IMR-90 (cell line): Measurements from ENCODE around the gene MYH13. TPM values are rescaled to one million over a fixed set of nuclear protein-coding genes. Genes with fewer than 3 reads are reported as not detected.

ENCODE experiments used
- ATAC-seq: fragments of 200-7000 bp; cut with Tn5 transposase; 2 replicates; pipeline ENCODE4 v1.9.1; 2020; ENCODE audit warnings: low read depth, mild to moderate bottlenecking, moderate library complexity
- BruUV-seq: library from RNA; stranded (reverse); fragments of 400-500 nt; replicated peaks from 2 replicates; lab custom pipeline; 2021; lab: Mats Ljungman, UMichigan
- CTCF ChIA-PET: fragments of 300-600 bp; formaldehyde crosslinking; extraction: SDS; loops from one replicate; lab custom pipeline; 2021; ENCODE audit warnings: antibody characterized with exemption; lab: Yijun Ruan, JAX
- POLR2A ChIA-PET: fragments of 300-600 bp; sonication (Branson Sonifier 250); formaldehyde crosslinking; loops from one replicate; lab custom pipeline; 2022; ENCODE audit warnings: antibody characterized with exemption; ENCODE audit not compliant: unreplicated experiment; lab: Charles Lee
- DNase-seq: peaks from one replicate; pipeline ENCODE4 v3.0.0; 2013
- H2AFZ ChIP-seq: replicated peaks from 2 replicates; pipeline ENCODE3; 2013; ENCODE audit warnings: low read length, mild to moderate bottlenecking; ENCODE audit not compliant: poor library complexity
- H2AK5ac ChIP-seq: 2 replicates; pipeline ENCODE4 v1.6.1; 2013; ENCODE audit warnings: low read depth, low read length, inconsistent platforms
- H2AK9ac ChIP-seq: replicated peaks from 2 replicates; pipeline ENCODE3; 2013; ENCODE audit warnings: mild to moderate bottlenecking, low read depth, low read length, moderate library complexity; ENCODE audit not compliant: poor library complexity
- H2BK120ac ChIP-seq: 2 replicates; pipeline ENCODE4 v1.6.1; 2013; ENCODE audit warnings: low read depth, low read length, inconsistent platforms
- H2BK15ac ChIP-seq: 3 replicates; pipeline ENCODE4 v1.6.1; 2013; ENCODE audit warnings: low read depth, low read length, inconsistent platforms
- H2BK20ac ChIP-seq: 2 replicates; pipeline ENCODE4 v1.6.1; 2013; ENCODE audit warnings: low read depth, mild to moderate bottlenecking, inconsistent platforms, low read length, moderate library complexity
- H2BK5ac ChIP-seq: 2 replicates; pipeline ENCODE4 v1.6.1; 2013; ENCODE audit warnings: mild to moderate bottlenecking, low read depth, low read length, inconsistent platforms; ENCODE audit not compliant: poor library complexity, severe bottlenecking
- H3K14ac ChIP-seq: replicated peaks from 2 replicates; pipeline ENCODE4 v1.6.1; 2013; ENCODE audit warnings: low read depth, low read length, inconsistent platforms
- H3K18ac ChIP-seq: 2 replicates; pipeline ENCODE4 v1.6.1; 2013; ENCODE audit warnings: low read depth, low read length, control low read depth
- H3K23ac ChIP-seq: 2 replicates; pipeline ENCODE4 v1.6.1; 2013; ENCODE audit warnings: low read depth, low read length, inconsistent platforms
- H3K27ac ChIP-seq: 2 replicates; pipeline ENCODE4 v1.5.1; 2013; ENCODE audit warnings: mild to moderate bottlenecking, control low read depth, low read length; ENCODE audit not compliant: insufficient read depth
- H3K27me3 ChIP-seq: 2 replicates; pipeline ENCODE4 v1.6.1; 2013; ENCODE audit warnings: low read length; ENCODE audit not compliant: control insufficient read depth, insufficient read depth
- H3K36me3 ChIP-seq: 2 replicates; pipeline ENCODE4 v1.6.1; 2013; ENCODE audit warnings: low read length, mixed read lengths; ENCODE audit not compliant: control insufficient read depth, insufficient read depth
- H3K4ac ChIP-seq: 2 replicates; pipeline ENCODE4 v1.6.1; 2013; ENCODE audit warnings: low read depth, low read length, inconsistent platforms
- H3K4me1 ChIP-seq: 2 replicates; pipeline ENCODE4 v1.6.1; 2013; ENCODE audit warnings: low read length, mixed read lengths; ENCODE audit not compliant: control insufficient read depth, insufficient read depth
- H3K4me2 ChIP-seq: 2 replicates; pipeline ENCODE4 v1.6.1; 2013; ENCODE audit warnings: low read depth, mild to moderate bottlenecking, control low read depth, low read length, moderate library complexity
- H3K4me3 ChIP-seq: 2 replicates; pipeline ENCODE4 v1.5.1; 2013; ENCODE audit warnings: low read depth, mild to moderate bottlenecking, control low read depth, low read length, moderate library complexity; ENCODE audit not compliant: insufficient read depth
- H3K56ac ChIP-seq: 2 replicates; pipeline ENCODE4 v1.6.1; 2013; ENCODE audit warnings: low read length, inconsistent platforms; ENCODE audit not compliant: insufficient read depth; ENCODE audit errors: extremely low read depth
- H3K79me1 ChIP-seq, 2 experiments: 2 replicates each; pipeline ENCODE4 v1.6.1; 2013; ENCODE audit warnings: low read length in 2 of 2, inconsistent platforms in 1 of 2, low read depth in 1 of 2
- H3K9ac ChIP-seq: 2 replicates; pipeline ENCODE4 v1.6.1; 2013; ENCODE audit warnings: low read depth, low read length, control low read depth
- H3K9me1 ChIP-seq: 2 replicates; pipeline ENCODE4 v1.6.1; 2013; ENCODE audit warnings: low read length, inconsistent platforms; ENCODE audit not compliant: insufficient read depth
- H3K9me3 ChIP-seq: 2 replicates; pipeline ENCODE4 v1.6.1; 2013; ENCODE audit warnings: low read length; ENCODE audit not compliant: control insufficient read depth, insufficient read depth
- H4K20me1 ChIP-seq: 2 replicates; pipeline ENCODE4 v1.6.1; 2013; ENCODE audit warnings: low read length, inconsistent platforms; ENCODE audit not compliant: insufficient read depth
- H4K5ac ChIP-seq: 2 replicates; pipeline ENCODE4 v1.6.1; 2013; ENCODE audit warnings: mild to moderate bottlenecking, low read depth, low read length, control low read depth
- H4K8ac ChIP-seq, 2 experiments: 2 replicates each; pipeline ENCODE4 v1.6.1; 2013; ENCODE audit warnings: low read depth in 2 of 2, low read length in 2 of 2, control low read depth in 1 of 2, inconsistent platforms in 1 of 2
- H4K91ac ChIP-seq: 2 replicates; pipeline ENCODE4 v1.6.1; 2013; ENCODE audit warnings: low read depth, low read length, inconsistent platforms; ENCODE audit not compliant: insufficient read depth
- SMC3 ChIP-seq: fragments of 150-350 bp; IDR thresholded peaks from 2 replicates; pipeline ENCODE4 v1.6.1; 2016; ENCODE audit warnings: low read depth, mild to moderate bottlenecking, antibody characterized with exemption, low read length, moderate library complexity
- WGBS, 2 experiments: methylation state at CpG; one replicate each; pipeline versions ENCODE4 v1.1.5 to v1.1.7; 2013; ENCODE audit warnings: missing lambda C conversion rate in 2 of 2; ENCODE audit not compliant: insufficient read length in 1 of 2; ENCODE audit errors: extremely low coverage in 2 of 2; 5-methylcytosine and 5-hydroxymethylcytosine counted together
- dilution Hi-C: fragments of 300-500 bp; cut with HindIII; formaldehyde crosslinking; loops from one replicate; pipeline ENCODE4 v1.14.3; 2018; ENCODE audit warnings: low sequenced_read_pairs; ENCODE audit not compliant: unreplicated experiment
- in situ Hi-C: fragments of 300-500 bp; cut with MboI; formaldehyde crosslinking; loops from 3 replicates; pipeline ENCODE4 v1.14.3; 2019; ENCODE audit warnings: low sequenced_read_pairs, inconsistent platforms, mixed read lengths
- intact Hi-C: fragments of 100-400 bp; cut with micrococcal nuclease; formaldehyde crosslinking; loops from 2 replicates; pipeline ENCODE4 v1.10.0; 2022
- polyA plus RNA-seq, 3 experiments: library from polyadenylated mRNA; depleted of rRNA; stranded (reverse); fragments of >200 nt; gene quantifications; 2 replicates each; pipeline ENCODE4 v1.2.3, GENCODE V29; 2012; ENCODE audit warnings: low replicate concordance in 1 of 3
- total RNA-seq: library from RNA; depleted of rRNA; stranded (reverse); fragments of >200 nt; gene quantifications from 2 replicates; pipeline ENCODE4 v1.2.3, GENCODE V29; 2012
- TF ChIP-seq, protein P1 (sequence below): conservative IDR thresholded peaks from 2 replicates; pipeline ENCODE4 v1.5.1; 2012; ENCODE audit warnings: mild to moderate bottlenecking, low read depth, low read length, improper control_type of control experiment

Gene MYH13
- total and polyA plus RNA-seq, 2 of the 4 experiments (the other 2 are of a cell fraction), result not detected

DNA sequence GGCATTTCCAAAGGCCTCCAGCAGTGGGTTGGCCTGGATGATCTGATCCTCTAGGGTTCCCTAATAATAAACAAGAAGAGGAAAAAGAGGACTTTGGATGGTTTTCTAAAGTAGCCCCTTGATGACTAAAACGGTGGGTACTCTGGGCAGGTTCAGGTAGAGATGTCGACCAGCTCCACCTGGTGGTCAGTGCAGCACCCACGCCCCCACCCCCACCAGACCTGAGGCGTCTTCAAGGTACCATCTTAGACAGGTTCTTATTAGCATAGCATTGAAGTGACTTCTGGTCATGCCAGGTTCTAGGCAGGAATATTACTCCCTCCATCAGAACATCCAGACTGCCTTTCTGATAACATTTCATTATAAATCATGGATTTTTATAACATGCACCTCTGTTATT is 15.0 kb downstream of the MYH13 start:
- H3K27me3 ChIP-seq, result no peaks in the 10 kb centered on the region
- no TSS peak for BruUV-seq
- in situ Hi-C loops, result no loop called here
- no peak overlapping the region for H2AK9ac ChIP-seq
- dilution Hi-C loops, result no loop called here
- no peak overlapping the region for H3K4me2 ChIP-seq
- H3K18ac ChIP-seq, result no peak overlapping the region
- no peaks in the 10 kb centered on the region for H3K9me3 ChIP-seq
- no peak overlapping the region for H3K23ac ChIP-seq
- no peaks in the 10 kb centered on the region for H4K20me1 ChIP-seq
- ChIA-PET POLR2A (no interaction called here), CTCF (interaction anchor here (0.5 kb wide), 1 partner anchor 122 kb away, joined by 3 read pairs; no protein-coding TSS in a partner anchor)
- ATAC-seq, result no peak
- no peak overlapping the region for H3K27ac ChIP-seq
- H3K56ac ChIP-seq, result no peak overlapping the region
- no peaks in the 10 kb centered on the region for H3K79me1 ChIP-seq
- H3K36me3 ChIP-seq, result no peaks in the 10 kb centered on the region
- no peak overlapping the region for H2BK120ac ChIP-seq
- intact Hi-C loops, result no loop called here
- no peak overlapping the region for H3K14ac ChIP-seq
- WGBS, 2 experiments, result no CpG with 5 or more reads among the region's 4 CpGs
- H2AK5ac ChIP-seq, result no peak overlapping the region
- no peak overlapping the region for H2BK20ac ChIP-seq
- H3K9me1 ChIP-seq, result no peaks in the 10 kb centered on the region
- no peak overlapping the region for H3K4me3 ChIP-seq
- H4K5ac ChIP-seq, result no peak overlapping the region
- no peak overlapping the region for H2AFZ ChIP-seq
- H2BK5ac ChIP-seq, result no peak overlapping the region
- H4K91ac ChIP-seq, result no peak overlapping the region
- no peak overlapping the region for H2BK15ac ChIP-seq
- no peaks in the 10 kb centered on the region for H3K4me1 ChIP-seq
- no peak overlapping the region for H3K4ac ChIP-seq
- no peak for DNase-seq
- H3K9ac ChIP-seq, result no peak overlapping the region
- TF ChIP-seq, protein P1, sequence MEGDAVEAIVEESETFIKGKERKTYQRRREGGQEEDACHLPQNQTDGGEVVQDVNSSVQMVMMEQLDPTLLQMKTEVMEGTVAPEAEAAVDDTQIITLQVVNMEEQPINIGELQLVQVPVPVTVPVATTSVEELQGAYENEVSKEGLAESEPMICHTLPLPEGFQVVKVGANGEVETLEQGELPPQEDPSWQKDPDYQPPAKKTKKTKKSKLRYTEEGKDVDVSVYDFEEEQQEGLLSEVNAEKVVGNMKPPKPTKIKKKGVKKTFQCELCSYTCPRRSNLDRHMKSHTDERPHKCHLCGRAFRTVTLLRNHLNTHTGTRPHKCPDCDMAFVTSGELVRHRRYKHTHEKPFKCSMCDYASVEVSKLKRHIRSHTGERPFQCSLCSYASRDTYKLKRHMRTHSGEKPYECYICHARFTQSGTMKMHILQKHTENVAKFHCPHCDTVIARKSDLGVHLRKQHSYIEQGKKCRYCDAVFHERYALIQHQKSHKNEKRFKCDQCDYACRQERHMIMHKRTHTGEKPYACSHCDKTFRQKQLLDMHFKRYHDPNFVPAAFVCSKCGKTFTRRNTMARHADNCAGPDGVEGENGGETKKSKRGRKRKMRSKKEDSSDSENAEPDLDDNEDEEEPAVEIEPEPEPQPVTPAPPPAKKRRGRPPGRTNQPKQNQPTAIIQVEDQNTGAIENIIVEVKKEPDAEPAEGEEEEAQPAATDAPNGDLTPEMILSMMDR, result peak; percentile 9; the same call in 1 of the 2 replicates
- TF ChIP-seq SMC3, result no peak
- H4K8ac ChIP-seq, result no peak overlapping the region
